ENCODE measurements around the gene CPE.

Gene CPE

DNA sequence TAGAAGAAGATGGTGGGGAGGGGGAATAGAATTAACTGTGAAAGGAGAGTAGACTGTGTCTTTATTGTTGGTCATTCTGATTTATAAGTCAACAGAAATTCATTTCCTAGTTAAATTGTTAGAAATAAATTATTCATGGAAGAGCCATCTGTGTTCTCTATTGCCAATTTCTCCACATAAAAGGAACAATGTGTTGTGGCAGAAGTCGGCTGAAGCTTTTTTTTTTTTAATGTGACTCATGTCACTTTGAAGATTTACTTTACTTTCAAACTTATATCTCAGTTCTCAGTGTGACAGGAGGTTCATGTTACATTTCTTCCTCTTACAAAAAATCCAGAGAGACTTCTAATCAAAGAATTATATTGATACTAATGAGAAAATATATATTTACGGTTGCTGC, 60.5 kb downstream of the CPE start:
- no peaks in the 10 kb centered on the region for H3K79me2 ChIP-seq (ENCODE audit: insufficient read depth, low read length)
- H3K4me2 ChIP-seq (ENCODE audit: low read depth, low read length, poor library complexity, severe bottlenecking) = no peak overlapping the region
- no peaks in the 10 kb centered on the region for H3F3A ChIP-seq (ENCODE audit: low read depth)

DNA sequence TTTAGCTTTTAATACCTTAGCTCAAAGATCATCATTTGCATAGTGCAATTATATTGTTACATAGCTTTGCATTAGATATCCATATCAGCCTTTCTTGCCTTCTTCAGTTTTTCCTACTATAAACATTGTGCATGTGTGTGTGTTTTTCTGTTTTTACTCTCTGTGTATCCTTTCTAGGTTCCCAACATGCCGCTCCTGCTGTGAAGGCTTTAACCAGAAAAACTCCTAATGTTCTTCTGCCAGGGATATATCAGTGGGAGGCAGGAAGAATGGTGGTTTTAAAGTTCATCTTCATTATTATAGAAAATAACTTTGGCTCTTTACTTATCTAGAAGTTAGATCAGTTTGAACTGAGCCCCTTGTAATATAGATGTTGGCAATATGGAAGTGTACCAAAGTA, 61.2 kb downstream of the CPE start:
- no peaks in the 10 kb centered on the region for H3K9me2 ChIP-seq (replicated peaks; ENCODE audit: low read depth, low read length)
- no peaks in the 10 kb centered on the region for H4K20me1 ChIP-seq (ENCODE audit: insufficient read depth, low read length, poor library complexity, severe bottlenecking)
- TF ChIP-seq EZH2phosphoT487 (IDR thresholded peaks at IDR 0.05; ENCODE audit: borderline replicate concordance) = no peak
- TF ChIP-seq, protein P1, sequence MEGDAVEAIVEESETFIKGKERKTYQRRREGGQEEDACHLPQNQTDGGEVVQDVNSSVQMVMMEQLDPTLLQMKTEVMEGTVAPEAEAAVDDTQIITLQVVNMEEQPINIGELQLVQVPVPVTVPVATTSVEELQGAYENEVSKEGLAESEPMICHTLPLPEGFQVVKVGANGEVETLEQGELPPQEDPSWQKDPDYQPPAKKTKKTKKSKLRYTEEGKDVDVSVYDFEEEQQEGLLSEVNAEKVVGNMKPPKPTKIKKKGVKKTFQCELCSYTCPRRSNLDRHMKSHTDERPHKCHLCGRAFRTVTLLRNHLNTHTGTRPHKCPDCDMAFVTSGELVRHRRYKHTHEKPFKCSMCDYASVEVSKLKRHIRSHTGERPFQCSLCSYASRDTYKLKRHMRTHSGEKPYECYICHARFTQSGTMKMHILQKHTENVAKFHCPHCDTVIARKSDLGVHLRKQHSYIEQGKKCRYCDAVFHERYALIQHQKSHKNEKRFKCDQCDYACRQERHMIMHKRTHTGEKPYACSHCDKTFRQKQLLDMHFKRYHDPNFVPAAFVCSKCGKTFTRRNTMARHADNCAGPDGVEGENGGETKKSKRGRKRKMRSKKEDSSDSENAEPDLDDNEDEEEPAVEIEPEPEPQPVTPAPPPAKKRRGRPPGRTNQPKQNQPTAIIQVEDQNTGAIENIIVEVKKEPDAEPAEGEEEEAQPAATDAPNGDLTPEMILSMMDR (conservative IDR thresholded peaks at IDR 0.05; ENCODE audit: low read length) = no peak
- H3K9me3 ChIP-seq (ENCODE audit: insufficient read depth, low read depth, low read length) = no peaks in the 10 kb centered on the region
- no peaks in the 10 kb centered on the region for H3K36me3 ChIP-seq (ENCODE audit: insufficient read depth, low read length)
- H3K27me3 ChIP-seq (ENCODE audit: insufficient read depth, low read length, poor library complexity, severe bottlenecking) = no peaks in the 10 kb centered on the region
- no peak overlapping the region for H2AFZ ChIP-seq (ENCODE audit: low read length)
- H3K4me2 ChIP-seq (ENCODE audit: low read depth, low read length, poor library complexity, severe bottlenecking) = no peak overlapping the region
- no peaks in the 10 kb centered on the region for H3K4me1 ChIP-seq (ENCODE audit: insufficient read depth, low read length, poor library complexity, severe bottlenecking)
- no peaks in the 10 kb centered on the region for H3K79me2 ChIP-seq (ENCODE audit: insufficient read depth, low read length)
- H3K9ac ChIP-seq (ENCODE audit: low read depth, low read length, poor library complexity, severe bottlenecking) = no peak overlapping the region
- no peaks in the 10 kb centered on the region for H3F3A ChIP-seq (ENCODE audit: low read depth)
- no peak overlapping the region for H3K4me3 ChIP-seq (ENCODE audit: low read length, poor library complexity, severe bottlenecking)

More for the DNA sequence above, 60.5 kb downstream of the CPE start:
- no peaks in the 10 kb centered on the region for H4K20me1 ChIP-seq (ENCODE audit: insufficient read depth, low read length, poor library complexity, severe bottlenecking)
- no peaks in the 10 kb centered on the region for H3K36me3 ChIP-seq (ENCODE audit: insufficient read depth, low read length)
- no peaks in the 10 kb centered on the region for H3K9me2 ChIP-seq (replicated peaks; ENCODE audit: low read depth, low read length)
- no peaks in the 10 kb centered on the region for H3K27me3 ChIP-seq (ENCODE audit: insufficient read depth, low read length, poor library complexity, severe bottlenecking)
- H3K9ac ChIP-seq (ENCODE audit: low read depth, low read length, poor library complexity, severe bottlenecking) = no peak overlapping the region
- no peak overlapping the region for H3K4me3 ChIP-seq (ENCODE audit: low read length, poor library complexity, severe bottlenecking)
- no peaks in the 10 kb centered on the region for H3K4me1 ChIP-seq (ENCODE audit: insufficient read depth, low read length, poor library complexity, severe bottlenecking)
- H3K9me3 ChIP-seq (ENCODE audit: insufficient read depth, low read depth, low read length) = no peaks in the 10 kb centered on the region
- no peak overlapping the region for H2AFZ ChIP-seq (ENCODE audit: low read length)
- TF ChIP-seq, protein P1 (conservative IDR thresholded peaks at IDR 0.05; ENCODE audit: low read length) = no peak
- TF ChIP-seq EZH2phosphoT487 (IDR thresholded peaks at IDR 0.05; ENCODE audit: borderline replicate concordance) = no peak

DNA sequence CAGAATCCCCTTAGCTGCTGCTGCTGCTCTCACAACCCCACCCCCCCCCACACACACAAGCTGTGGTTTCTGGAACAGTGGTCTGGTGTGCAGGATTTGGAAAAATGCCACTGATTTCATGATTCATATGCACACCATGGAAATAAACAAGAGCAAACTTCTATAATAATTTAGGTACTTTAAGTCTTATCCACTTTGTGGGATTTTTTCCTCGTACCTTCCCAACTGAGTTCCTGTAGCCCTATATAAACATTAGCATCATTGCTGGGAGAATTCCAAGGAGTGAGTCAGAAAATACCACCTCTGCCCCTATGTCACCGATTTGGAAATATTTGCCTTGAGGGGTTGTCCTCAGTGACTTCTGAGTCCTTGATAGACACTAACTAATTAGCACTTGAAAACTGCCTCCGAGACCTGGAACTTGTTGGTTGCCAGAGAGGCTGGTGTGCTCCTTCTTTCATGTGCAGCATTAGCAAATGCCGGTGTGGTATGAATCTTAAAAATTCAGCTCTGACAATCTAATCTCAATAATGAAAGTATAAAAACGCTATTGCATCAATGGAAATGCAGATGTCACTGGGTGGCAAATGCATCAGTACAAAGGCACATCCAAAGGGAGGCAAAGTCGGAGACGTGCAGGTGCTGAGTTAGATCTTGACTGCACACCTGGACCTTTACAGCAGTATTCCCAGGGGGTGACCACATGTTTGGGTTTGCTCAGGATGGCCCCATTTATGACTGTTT, 61.8 kb downstream of the CPE start:
- no peak overlapping the region for H3K4me2 ChIP-seq (ENCODE audit: low read depth, low read length, poor library complexity, severe bottlenecking)

More for the DNA sequence above, 61.8 kb downstream of the CPE start:
- Histone ChIP-seq H3K9me3 (ENCODE audit: insufficient read depth, low read depth, low read length) (no peaks in the 10 kb centered on the region), H2AFZ (ENCODE audit: low read length) (no peak overlapping the region), H3K4me1 (ENCODE audit: insufficient read depth, low read length, poor library complexity, severe bottlenecking) (no peaks in the 10 kb centered on the region), H3K4me3 (ENCODE audit: low read length, poor library complexity, severe bottlenecking) (no peak overlapping the region), H3K9ac (ENCODE audit: low read depth, low read length, poor library complexity, severe bottlenecking) (no peak overlapping the region), H3F3A (ENCODE audit: low read depth) (no peaks in the 10 kb centered on the region), H3K36me3 (ENCODE audit: insufficient read depth, low read length) (no peaks in the 10 kb centered on the region), H3K27me3 (ENCODE audit: insufficient read depth, low read length, poor library complexity, severe bottlenecking) (no peaks in the 10 kb centered on the region), H4K20me1 (ENCODE audit: insufficient read depth, low read length, poor library complexity, severe bottlenecking) (no peaks in the 10 kb centered on the region), H3K9me2 (replicated peaks; ENCODE audit: low read depth, low read length) (no peaks in the 10 kb centered on the region), H3K79me2 (ENCODE audit: insufficient read depth, low read length) (no peaks in the 10 kb centered on the region)
- no peak for TF ChIP-seq EZH2phosphoT487 (IDR thresholded peaks at IDR 0.05; ENCODE audit: borderline replicate concordance)
- TF ChIP-seq, protein P1 (conservative IDR thresholded peaks at IDR 0.05; ENCODE audit: low read length) = no peak

Measured in Loucy (cell line).